RWPE1 (cell line): ENCODE results near the gene MUC21.

Experiments
- CTCF ChIA-PET: fragments of 350-600 bp; sonication (Branson Sonifier 250); formaldehyde crosslinking; extraction: SDS; loops from one replicate; lab custom pipeline; 2021; lab: Yijun Ruan, JAX
- POLR2A ChIA-PET: fragments of 400-600 bp; formaldehyde crosslinking; extraction: SDS; loops from one replicate; lab custom pipeline; 2020; ENCODE audit warnings: antibody characterized with exemption; ENCODE audit not compliant: low non-redundant PET; lab: Yijun Ruan, JAX
- DNase-seq: peaks from one replicate; pipeline ENCODE4 v3.0.0; 2012; ENCODE audit warnings: low spot score
- H3K27ac ChIP-seq: fragments of 450-650 bp; 2 replicates; pipeline ENCODE4 v1.5.1; 2017
- CTCF ChIP-seq: fragments of 450-650 bp; conservative IDR thresholded peaks from 2 replicates; pipeline ENCODE4 v1.5.1; 2017; ENCODE audit warnings: low read depth, mild to moderate bottlenecking

Gene MUC21

GRCh38 chr6:31002471-31002870, 19.0 kb downstream of the MUC21 start:
- POLR2A ChIA-PET: no interaction called here
- H3K27ac ChIP-seq: no peak overlapping the region
- DNase-seq: no peak

GRCh38 chr6:31004794-31005193, 21.3 kb downstream of the MUC21 start:
- DNase-seq: no peak
- no peak overlapping the region for H3K27ac ChIP-seq
- CTCF ChIA-PET: no interaction called here
- TF ChIP-seq CTCF: no peak
- POLR2A ChIA-PET: no interaction called here

More at GRCh38 chr6:31002471-31002870, 19.0 kb downstream of the MUC21 start:
- CTCF ChIA-PET: no interaction called here
- TF ChIP-seq CTCF: no peak

- DNase-seq: no peak
- ChIA-PET CTCF (no interaction called here), POLR2A (no interaction called here)
- no peak overlapping the region for H3K27ac ChIP-seq
- TF ChIP-seq CTCF: no peak
Observed at GRCh38 chr6:31005249-31006020, 21.9 kb downstream of the MUC21 start.

GRCh38 chr6:31007694-31008093, 24.2 kb downstream of the MUC21 start:
- ChIA-PET CTCF (no interaction called here), POLR2A (no interaction called here)
- no peak for TF ChIP-seq CTCF
- DNase-seq: peak; percentile 64
- H3K27ac ChIP-seq: no peak overlapping the region

GRCh38 chr6:31008165-31008564, 24.6 kb downstream of the MUC21 start:
- no peak for DNase-seq
- POLR2A ChIA-PET: no interaction called here
- CTCF ChIA-PET: no interaction called here
- no peak for TF ChIP-seq CTCF
- no peak overlapping the region for H3K27ac ChIP-seq

- DNase-seq: no peak
- no peak overlapping the region for H3K27ac ChIP-seq
- ChIA-PET POLR2A (no interaction called here), CTCF (no interaction called here)
- no peak for TF ChIP-seq CTCF
Observed at GRCh38 chr6:31009731-31010130, 26.2 kb downstream of the MUC21 start.
